ENCODE measurements around the gene LIPG.

Gene LIPG

GRCh38 chr18:49616618-49617328 lies 54.9 kb downstream of the LIPG start:
- peaks cover 0 to 23% of the 10 kb centered on the region in 2 donors for H3K27me3 Mint-ChIP-seq
- ATAC-seq (replicated peaks) (no peak), DNase-seq (no peak)
- no peak overlapping the region for H3K27ac Mint-ChIP-seq
- no peak overlapping the region for H3K4me3 Mint-ChIP-seq
- H3K36me3 Mint-ChIP-seq (ENCODE audit: insufficient read depth): no peaks in the 10 kb centered on the region
- no peaks in the 10 kb centered on the region for H3K9me3 Mint-ChIP-seq
- H3K4me1 Mint-ChIP-seq (ENCODE audit: low read depth in 2 of 2): peaks cover 0 to 4% of the 10 kb centered on the region in 2 donors

GRCh38 chr18:49617329-49617695 lies 55.5 kb downstream of the LIPG start:
- Mint-ChIP-seq H3K27me3 (peaks cover 2 to 27% of the 10 kb centered on the region in 2 donors), H3K9me3 (no peaks in the 10 kb centered on the region), H3K4me1 (ENCODE audit: low read depth in 2 of 2) (peaks cover 0 to 4% of the 10 kb centered on the region in 2 donors), H3K4me3 (no peak overlapping the region), H3K27ac (no peak overlapping the region), H3K36me3 (ENCODE audit: insufficient read depth) (no peaks in the 10 kb centered on the region)
- DNase-seq (no peak), ATAC-seq (replicated peaks) (no peak)

- H3K27me3 Mint-ChIP-seq: peaks cover 7 to 27% of the 10 kb centered on the region in 2 donors
- no peak overlapping the region for H3K27ac Mint-ChIP-seq
- DNase-seq (no peak), ATAC-seq (replicated peaks) (no peak)
- no peaks in the 10 kb centered on the region for H3K36me3 Mint-ChIP-seq (ENCODE audit: insufficient read depth)
- no peak overlapping the region for H3K4me3 Mint-ChIP-seq
- no peaks in the 10 kb centered on the region for H3K9me3 Mint-ChIP-seq
- no peaks in the 10 kb centered on the region for H3K4me1 Mint-ChIP-seq (ENCODE audit: low read depth in 2 of 2)
Observed at GRCh38 chr18:49617865-49618264, 56.0 kb downstream of the LIPG start.

- no peak for ATAC-seq (replicated peaks)
- no peaks in the 10 kb centered on the region for H3K4me1 Mint-ChIP-seq (ENCODE audit: low read depth in 2 of 2)
- no peaks in the 10 kb centered on the region for H3K9me3 Mint-ChIP-seq
- no peak overlapping the region for H3K4me3 Mint-ChIP-seq
- DNase-seq: no peak
- no peak overlapping the region for H3K27ac Mint-ChIP-seq
- H3K27me3 Mint-ChIP-seq: peaks cover 15 to 30% of the 10 kb centered on the region in 2 donors
- no peaks in the 10 kb centered on the region for H3K36me3 Mint-ChIP-seq (ENCODE audit: insufficient read depth)
Observed at GRCh38 chr18:49618742-49619681, 57.2 kb downstream of the LIPG start.

GRCh38 chr18:49619801-49620200 lies 57.9 kb downstream of the LIPG start:
- Mint-ChIP-seq H3K27ac (no peak overlapping the region), H3K9me3 (no peaks in the 10 kb centered on the region), H3K4me1 (ENCODE audit: low read depth in 2 of 2) (no peaks in the 10 kb centered on the region), H3K36me3 (ENCODE audit: insufficient read depth) (no peaks in the 10 kb centered on the region), H3K27me3 (peaks cover 15 to 34% of the 10 kb centered on the region in 2 donors), H3K4me3 (no peak overlapping the region)
- ATAC-seq (replicated peaks) (no peak), DNase-seq (no peak)

GRCh38 chr18:49621301-49621700 lies 59.4 kb downstream of the LIPG start:
- H3K4me1 Mint-ChIP-seq (ENCODE audit: low read depth in 2 of 2): no peaks in the 10 kb centered on the region
- H3K27ac Mint-ChIP-seq: no peak overlapping the region
- peaks cover 15 to 43% of the 10 kb centered on the region in 2 donors for H3K27me3 Mint-ChIP-seq
- H3K36me3 Mint-ChIP-seq (ENCODE audit: insufficient read depth): no peaks in the 10 kb centered on the region
- H3K4me3 Mint-ChIP-seq: no peak overlapping the region
- ATAC-seq (replicated peaks): no peak
- DNase-seq: no peak
- H3K9me3 Mint-ChIP-seq: no peaks in the 10 kb centered on the region

GRCh38 chr18:49621717-49622351 lies 60.0 kb downstream of the LIPG start:
- Mint-ChIP-seq H3K27ac (no peak overlapping the region), H3K4me3 (no peak overlapping the region), H3K9me3 (no peaks in the 10 kb centered on the region), H3K4me1 (ENCODE audit: low read depth in 2 of 2) (no peaks in the 10 kb centered on the region), H3K36me3 (ENCODE audit: insufficient read depth) (no peaks in the 10 kb centered on the region), H3K27me3 (peaks cover 15 to 48% of the 10 kb centered on the region in 2 donors)
- ATAC-seq (replicated peaks): no peak
- no peak for DNase-seq

GRCh38 chr18:49623571-49623970 lies 61.7 kb downstream of the LIPG start:
- ATAC-seq (replicated peaks) (no peak), DNase-seq (no peak)
- H3K4me1 Mint-ChIP-seq (ENCODE audit: low read depth in 2 of 2): no peaks in the 10 kb centered on the region
- no peak overlapping the region for H3K27ac Mint-ChIP-seq
- H3K36me3 Mint-ChIP-seq (ENCODE audit: insufficient read depth): no peaks in the 10 kb centered on the region
- no peak overlapping the region for H3K4me3 Mint-ChIP-seq
- H3K27me3 Mint-ChIP-seq: peaks cover 15 to 66% of the 10 kb centered on the region in 2 donors
- H3K9me3 Mint-ChIP-seq: no peaks in the 10 kb centered on the region

GRCh38 chr18:49625021-49625691 lies 63.3 kb downstream of the LIPG start:
- DNase-seq (no peak), ATAC-seq (replicated peaks) (no peak)
- Mint-ChIP-seq H3K9me3 (no peaks in the 10 kb centered on the region), H3K36me3 (ENCODE audit: insufficient read depth) (no peaks in the 10 kb centered on the region), H3K27me3 (peaks cover 15 to 66% of the 10 kb centered on the region in 2 donors), H3K4me1 (ENCODE audit: low read depth in 2 of 2) (no peaks in the 10 kb centered on the region), H3K4me3 (no peak overlapping the region), H3K27ac (no peak overlapping the region)

- Mint-ChIP-seq H3K27me3 (peaks cover 15 to 57% of the 10 kb centered on the region in 2 donors), H3K4me1 (ENCODE audit: low read depth in 2 of 2) (no peaks in the 10 kb centered on the region), H3K9me3 (no peaks in the 10 kb centered on the region), H3K36me3 (ENCODE audit: insufficient read depth) (no peaks in the 10 kb centered on the region), H3K27ac (no peak overlapping the region), H3K4me3 (no peak overlapping the region)
- DNase-seq (no peak), ATAC-seq (replicated peaks) (no peak)
Observed at GRCh38 chr18:49626842-49627467, 65.1 kb downstream of the LIPG start.

- DNase-seq (no peak), ATAC-seq (replicated peaks) (no peak)
- H3K9me3 Mint-ChIP-seq: no peaks in the 10 kb centered on the region
- no peak overlapping the region for H3K27ac Mint-ChIP-seq
- H3K36me3 Mint-ChIP-seq (ENCODE audit: insufficient read depth): no peaks in the 10 kb centered on the region
- peaks cover 0 to 2% of the 10 kb centered on the region in 2 donors for H3K4me1 Mint-ChIP-seq (ENCODE audit: low read depth in 2 of 2)
- H3K4me3 Mint-ChIP-seq: no peak overlapping the region
- peaks cover 10 to 54% of the 10 kb centered on the region in 2 donors for H3K27me3 Mint-ChIP-seq
Observed at GRCh38 chr18:49628119-49628518, 66.3 kb downstream of the LIPG start.

- no peaks in the 10 kb centered on the region for H3K36me3 Mint-ChIP-seq (ENCODE audit: insufficient read depth)
- no peak overlapping the region for H3K27ac Mint-ChIP-seq
- H3K27me3 Mint-ChIP-seq: peaks cover 6 to 45% of the 10 kb centered on the region in 2 donors
- DNase-seq (no peak), ATAC-seq (replicated peaks) (no peak)
- no peaks in the 10 kb centered on the region for H3K9me3 Mint-ChIP-seq
- H3K4me3 Mint-ChIP-seq: no peak overlapping the region
- H3K4me1 Mint-ChIP-seq (ENCODE audit: low read depth in 2 of 2): peaks cover 0 to 4% of the 10 kb centered on the region in 2 donors
Observed at GRCh38 chr18:49628881-49629795, 67.3 kb downstream of the LIPG start.

Data from effector memory CD8-positive, alpha-beta T cell (primary cell).